NB4 (cell line): ENCODE measurements around the gene PGM1.
A peak's percentile ranks its signal among the peaks of the same experiment; 100 is the strongest.

Experiments used
- DNase-seq: peaks from one replicate; pipeline ENCODE4 v3.0.0; 2010; ENCODE audit warnings: low read depth
- H3K4me3 ChIP-seq: one replicate; pipeline ENCODE4 v1.5.1; 2011; ENCODE audit warnings: mild to moderate bottlenecking, low read depth, low read length, moderate library complexity
- MAX ChIP-seq: IDR thresholded peaks from 2 replicates; pipeline ENCODE4 v1.6.1; 2011; ENCODE audit warnings: low read depth, low read length
- MYC ChIP-seq: IDR thresholded peaks from 2 replicates; pipeline ENCODE4 v1.6.1; 2011; ENCODE audit warnings: low read depth, low read length
- POLR2A ChIP-seq: IDR thresholded peaks from 2 replicates; pipeline ENCODE4 v1.6.1; 2011; ENCODE audit warnings: mild to moderate bottlenecking; ENCODE audit not compliant: insufficient read length; ENCODE audit errors: extremely low read depth
- TF ChIP-seq, protein P1 (sequence below): IDR thresholded peaks from one replicate; pipeline ENCODE4 v1.5.1; 2012; ENCODE audit warnings: low read depth, low read length

Gene PGM1

DNA sequence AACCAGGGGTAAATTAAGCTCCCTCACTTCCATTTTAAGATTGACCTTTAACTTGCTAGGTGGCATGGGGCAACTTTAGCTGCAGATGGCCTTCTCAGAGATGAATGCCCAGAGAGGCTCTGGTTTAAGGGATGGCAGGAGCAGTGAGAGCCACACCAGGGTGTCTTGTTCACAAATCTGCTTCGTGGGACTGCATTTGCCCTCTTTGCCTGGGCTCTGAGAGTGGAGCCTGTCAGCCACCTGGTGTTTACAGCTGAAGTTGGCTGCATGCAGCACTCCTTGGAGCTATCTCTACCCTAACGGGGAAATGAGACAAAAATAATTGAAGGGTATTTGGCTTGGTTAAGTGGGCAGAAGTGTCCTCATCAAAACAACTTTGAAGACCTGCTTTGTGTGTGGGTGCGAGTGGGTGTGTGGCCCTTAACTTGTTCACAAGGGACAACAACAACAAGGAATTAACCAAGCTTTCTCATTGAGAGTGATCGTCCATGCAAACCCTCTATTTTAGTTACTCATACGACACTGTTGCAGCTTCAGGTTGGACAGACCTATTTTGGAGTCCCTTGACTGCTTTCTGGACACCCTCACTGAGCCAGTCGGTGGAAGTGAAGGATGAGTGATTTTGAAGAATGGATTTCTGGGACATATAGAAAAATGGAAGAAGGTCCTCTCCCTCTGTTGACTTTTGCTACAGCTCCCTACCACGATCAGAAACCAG, 29.8 kb downstream of the PGM1 start:
- DNase-seq: no peak
- H3K4me3 ChIP-seq: no peak overlapping the region
- TF ChIP-seq MAX (no peak), POLR2A (no peak), MYC (no peak)
- TF ChIP-seq, protein P1, sequence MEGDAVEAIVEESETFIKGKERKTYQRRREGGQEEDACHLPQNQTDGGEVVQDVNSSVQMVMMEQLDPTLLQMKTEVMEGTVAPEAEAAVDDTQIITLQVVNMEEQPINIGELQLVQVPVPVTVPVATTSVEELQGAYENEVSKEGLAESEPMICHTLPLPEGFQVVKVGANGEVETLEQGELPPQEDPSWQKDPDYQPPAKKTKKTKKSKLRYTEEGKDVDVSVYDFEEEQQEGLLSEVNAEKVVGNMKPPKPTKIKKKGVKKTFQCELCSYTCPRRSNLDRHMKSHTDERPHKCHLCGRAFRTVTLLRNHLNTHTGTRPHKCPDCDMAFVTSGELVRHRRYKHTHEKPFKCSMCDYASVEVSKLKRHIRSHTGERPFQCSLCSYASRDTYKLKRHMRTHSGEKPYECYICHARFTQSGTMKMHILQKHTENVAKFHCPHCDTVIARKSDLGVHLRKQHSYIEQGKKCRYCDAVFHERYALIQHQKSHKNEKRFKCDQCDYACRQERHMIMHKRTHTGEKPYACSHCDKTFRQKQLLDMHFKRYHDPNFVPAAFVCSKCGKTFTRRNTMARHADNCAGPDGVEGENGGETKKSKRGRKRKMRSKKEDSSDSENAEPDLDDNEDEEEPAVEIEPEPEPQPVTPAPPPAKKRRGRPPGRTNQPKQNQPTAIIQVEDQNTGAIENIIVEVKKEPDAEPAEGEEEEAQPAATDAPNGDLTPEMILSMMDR: no peak

GRCh38 chr1:63623952-63624351, 30.7 kb downstream of the PGM1 start:
- DNase-seq: no peak
- TF ChIP-seq POLR2A (no peak), MYC (no peak), MAX (no peak)
- TF ChIP-seq, protein P1: no peak
- no peak overlapping the region for H3K4me3 ChIP-seq

- no peak overlapping the region for H3K4me3 ChIP-seq
- TF ChIP-seq MAX: no peak
- no peak for TF ChIP-seq POLR2A
- no peak for TF ChIP-seq MYC
- TF ChIP-seq, protein P1: no peak
- no peak for DNase-seq
Measured at GRCh38 chr1:63624911-63625310, 31.7 kb downstream of the PGM1 start.

DNA sequence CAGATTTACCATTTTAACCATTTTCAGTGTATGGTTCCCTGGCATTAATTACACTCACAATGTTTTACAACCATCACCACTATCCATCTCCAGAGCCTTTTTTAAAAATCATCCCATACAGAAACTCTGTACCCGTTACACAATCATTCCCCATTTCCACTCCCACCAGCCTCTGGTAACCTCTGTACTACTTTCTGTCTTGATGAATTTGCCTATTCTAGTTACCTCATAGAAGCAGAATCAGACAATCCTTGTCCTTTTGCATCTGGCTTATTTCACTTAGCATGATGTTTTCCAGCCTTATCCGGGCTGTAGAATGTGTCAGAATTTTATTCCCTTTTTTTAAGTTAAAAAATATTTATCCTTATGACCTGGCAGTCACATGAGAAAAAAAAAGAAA, 33.0 kb downstream of the PGM1 start:
- no peak overlapping the region for H3K4me3 ChIP-seq
- DNase-seq: peak; percentile 14
- TF ChIP-seq POLR2A: no peak

GRCh38 chr1:63628607-63629006, 35.4 kb downstream of the PGM1 start:
- TF ChIP-seq MAX (no peak), POLR2A (no peak), MYC (no peak)
- TF ChIP-seq, protein P1: no peak
- DNase-seq: no peak
- no peak overlapping the region for H3K4me3 ChIP-seq

DNA sequence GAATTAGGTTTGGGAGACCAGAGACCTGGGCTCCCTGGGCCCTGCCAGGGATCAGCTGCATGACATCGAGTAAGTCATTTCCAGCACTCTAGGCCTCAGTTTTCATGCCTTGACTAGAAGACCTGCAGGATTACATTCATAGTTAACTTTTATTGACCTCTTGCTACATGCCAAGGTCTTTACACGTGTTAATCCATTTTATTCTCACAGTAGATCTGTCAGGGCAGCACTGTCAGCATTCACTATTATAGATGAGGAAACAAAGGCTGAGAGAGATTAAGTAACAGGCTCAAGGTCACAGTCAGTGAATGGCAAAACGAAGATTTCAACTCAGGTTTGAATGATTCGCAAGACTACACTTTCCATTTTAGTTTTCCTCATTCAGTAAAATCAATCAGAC, 37.0 kb downstream of the PGM1 start:
- TF ChIP-seq POLR2A (no peak), MYC (no peak), MAX (no peak)
- TF ChIP-seq, protein P1: no peak
- H3K4me3 ChIP-seq: no peak overlapping the region
- no peak for DNase-seq
